DMS153 treated with DMSO at 0.1 percent for 48 hours (cell line): ENCODE measurements around the gene PPM1B.
"Not testable (repeated sequence)": the region's sequence is repeated elsewhere in the genome, so short reads cannot be mapped to it uniquely, and the experiment has no call there.

Experiments used
- DNase-seq: peaks from one replicate; lab custom pipeline; 2025; ENCODE audit not compliant: unreplicated experiment; lab: John Stamatoyannopoulos, UW

PPM1B gene

DNA sequence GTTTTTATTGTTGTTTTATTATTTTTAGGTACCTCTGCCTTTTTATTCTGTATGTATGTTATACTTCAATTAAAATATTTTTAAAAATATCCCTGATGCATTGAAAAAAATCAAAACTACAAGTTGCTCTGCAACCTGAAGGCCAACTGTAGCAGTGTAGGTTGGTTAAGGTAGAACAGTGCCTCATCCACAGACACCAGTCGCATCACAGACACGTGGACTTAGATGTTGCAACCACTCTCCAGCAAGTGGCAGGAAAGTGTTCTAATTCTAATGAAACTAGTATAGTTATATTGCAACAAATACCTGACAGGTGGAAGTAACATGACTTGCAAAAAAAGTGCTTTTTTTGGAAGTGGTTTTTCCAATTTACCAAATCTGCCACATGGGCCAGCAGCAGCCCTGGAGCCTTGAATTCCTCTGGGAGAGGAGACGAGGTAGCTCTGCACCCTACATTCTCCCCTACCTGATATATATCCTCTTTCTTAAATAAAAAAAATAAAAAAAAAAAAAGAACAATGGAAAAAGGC lies 78.2 kb downstream of the PPM1B start:
- DNase-seq: no peak

DNA sequence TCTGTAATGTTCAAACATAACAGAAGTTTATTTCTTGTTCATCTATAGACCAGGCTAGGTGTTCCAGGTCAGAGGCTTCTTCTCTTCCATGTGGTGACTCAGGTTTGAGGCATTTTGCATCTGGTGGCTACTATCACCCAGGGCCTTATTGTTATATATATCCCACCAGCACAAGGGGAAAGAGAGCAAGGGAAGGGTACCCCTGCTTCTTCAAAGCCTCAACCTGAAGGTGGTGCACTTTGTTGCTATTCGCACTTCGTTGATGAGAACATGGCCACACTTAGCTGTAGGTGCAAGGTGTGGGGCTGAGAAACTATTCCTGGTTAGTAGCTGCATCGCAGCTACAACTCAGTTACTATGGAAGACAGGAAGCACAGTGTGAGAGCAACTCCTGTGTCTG lies 79.2 kb downstream of the PPM1B start:
- no peak for DNase-seq

DNA sequence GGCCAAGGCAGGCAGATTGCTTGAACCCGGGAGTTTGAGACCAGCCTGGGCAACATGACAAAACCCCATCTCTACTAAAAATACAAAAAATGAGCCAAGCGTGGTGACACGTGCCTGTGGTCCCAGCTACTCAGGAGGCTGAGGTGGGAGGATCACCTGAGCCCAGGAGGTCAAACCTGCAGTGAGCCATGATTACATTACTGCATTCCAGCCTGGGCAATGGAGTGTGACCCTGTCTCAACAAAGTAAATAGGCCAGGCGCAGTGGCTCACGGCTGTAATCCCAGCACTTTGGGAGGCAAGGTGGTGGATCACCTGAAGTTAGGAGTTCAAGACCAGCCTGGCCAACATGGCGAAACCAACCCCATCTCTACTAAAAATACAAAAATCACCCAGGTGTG lies 80.6 kb downstream of the PPM1B start:
- DNase-seq: not testable (repeated sequence)

DNA sequence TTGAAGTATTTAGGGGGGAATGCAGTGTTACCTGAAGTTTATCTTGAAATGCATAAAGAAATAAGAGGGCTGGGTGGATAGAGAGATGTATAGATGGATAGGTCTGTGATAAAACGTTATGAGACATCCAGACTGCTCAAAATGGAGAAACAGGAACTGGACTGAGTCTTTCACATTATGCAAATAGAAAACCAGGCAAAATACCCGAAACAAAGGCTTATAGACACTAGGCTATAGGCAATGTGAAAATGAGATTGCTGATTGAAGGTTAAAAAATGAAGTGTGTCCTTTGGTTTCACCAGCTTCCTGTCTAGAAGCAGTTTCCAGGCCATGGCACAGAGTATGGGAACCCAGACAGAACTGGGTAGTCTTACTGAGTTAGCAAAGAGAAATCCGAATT lies 81.7 kb downstream of the PPM1B start:
- no peak for DNase-seq

DNA sequence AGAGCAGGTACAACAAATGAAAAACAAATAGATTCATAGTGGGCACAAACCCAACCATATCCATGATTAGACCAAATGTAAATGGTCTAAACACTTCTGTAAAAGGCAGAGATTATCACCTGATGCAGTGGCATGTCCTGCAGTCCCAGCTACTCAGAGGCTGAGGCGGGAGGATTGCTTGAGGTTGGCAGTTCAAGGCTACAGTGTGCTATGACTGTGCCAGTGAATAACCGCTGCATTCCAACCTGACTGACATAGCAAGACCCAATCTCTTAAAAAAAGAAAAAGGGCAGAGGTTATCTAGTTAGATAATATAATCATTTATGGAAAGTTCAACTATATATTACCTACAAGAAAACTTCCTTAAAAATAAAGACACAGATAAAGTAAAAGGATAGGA lies 85.3 kb downstream of the PPM1B start:
- no peak for DNase-seq

DNA sequence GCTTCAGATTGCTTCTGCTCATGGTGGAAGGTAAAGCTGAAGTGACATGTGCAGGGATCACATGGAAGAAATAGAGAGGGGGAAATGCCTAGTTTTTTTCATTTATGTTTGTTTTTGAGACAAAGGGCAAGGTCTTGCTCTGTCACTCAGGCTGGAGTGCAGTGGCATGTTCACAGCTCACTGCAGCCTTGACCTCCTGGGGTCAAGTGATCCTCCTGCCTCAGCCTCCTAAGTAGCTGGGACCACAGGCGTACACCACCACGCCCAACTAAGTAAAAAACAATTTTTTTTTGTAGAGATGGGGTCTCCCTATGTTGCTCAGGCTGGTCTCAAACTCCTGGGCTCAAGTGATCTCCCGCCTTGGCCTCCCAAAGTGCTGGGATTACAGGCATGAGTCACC lies 87.0 kb downstream of the PPM1B start:
- not testable (repeated sequence) for DNase-seq

DNA sequence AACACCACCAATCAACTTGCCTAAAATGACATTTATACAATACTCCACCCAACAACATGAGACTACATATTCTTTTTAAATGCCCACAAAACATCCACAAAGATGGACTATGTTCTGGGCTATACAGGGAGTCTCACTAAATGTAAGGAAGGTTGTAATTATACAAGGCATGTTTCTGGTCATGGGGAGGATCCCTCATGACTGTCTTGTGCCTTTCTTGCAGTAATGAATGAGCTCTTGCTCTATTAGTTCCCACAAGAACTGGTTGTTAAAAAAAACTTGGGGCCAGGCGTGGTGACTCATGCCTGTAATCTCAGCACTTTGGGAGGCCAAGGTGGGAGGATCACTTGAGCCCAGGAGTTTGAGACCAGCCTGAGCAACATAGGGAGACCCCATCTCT lies 89.1 kb downstream of the PPM1B start:
- not testable (repeated sequence) for DNase-seq

DNA sequence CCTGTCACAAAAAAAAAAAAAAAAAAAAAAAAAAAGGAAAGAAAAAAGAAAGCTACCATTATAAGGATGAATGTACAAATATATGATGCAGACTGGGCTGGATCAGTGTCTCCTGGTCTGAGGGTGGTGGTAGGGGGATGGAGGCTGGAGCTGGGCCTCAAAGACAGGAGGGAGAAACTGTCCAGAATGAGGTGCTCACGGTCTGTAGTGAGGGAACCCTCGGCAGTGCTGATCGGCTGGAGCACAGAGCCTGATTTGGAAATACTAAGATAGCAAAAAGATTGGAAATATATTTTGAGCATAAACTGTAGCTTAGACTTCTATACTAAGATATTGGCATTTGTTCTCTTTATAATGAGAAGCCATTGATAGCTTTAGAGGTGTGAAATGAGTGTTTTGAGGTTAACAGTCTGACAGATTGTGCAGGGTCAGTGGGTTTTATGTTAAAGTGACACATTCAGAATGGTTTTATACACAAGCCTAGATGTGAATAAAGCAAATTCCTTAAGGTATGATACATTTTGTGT lies 98.7 kb downstream of the PPM1B start:
- DNase-seq: no peak

DNA sequence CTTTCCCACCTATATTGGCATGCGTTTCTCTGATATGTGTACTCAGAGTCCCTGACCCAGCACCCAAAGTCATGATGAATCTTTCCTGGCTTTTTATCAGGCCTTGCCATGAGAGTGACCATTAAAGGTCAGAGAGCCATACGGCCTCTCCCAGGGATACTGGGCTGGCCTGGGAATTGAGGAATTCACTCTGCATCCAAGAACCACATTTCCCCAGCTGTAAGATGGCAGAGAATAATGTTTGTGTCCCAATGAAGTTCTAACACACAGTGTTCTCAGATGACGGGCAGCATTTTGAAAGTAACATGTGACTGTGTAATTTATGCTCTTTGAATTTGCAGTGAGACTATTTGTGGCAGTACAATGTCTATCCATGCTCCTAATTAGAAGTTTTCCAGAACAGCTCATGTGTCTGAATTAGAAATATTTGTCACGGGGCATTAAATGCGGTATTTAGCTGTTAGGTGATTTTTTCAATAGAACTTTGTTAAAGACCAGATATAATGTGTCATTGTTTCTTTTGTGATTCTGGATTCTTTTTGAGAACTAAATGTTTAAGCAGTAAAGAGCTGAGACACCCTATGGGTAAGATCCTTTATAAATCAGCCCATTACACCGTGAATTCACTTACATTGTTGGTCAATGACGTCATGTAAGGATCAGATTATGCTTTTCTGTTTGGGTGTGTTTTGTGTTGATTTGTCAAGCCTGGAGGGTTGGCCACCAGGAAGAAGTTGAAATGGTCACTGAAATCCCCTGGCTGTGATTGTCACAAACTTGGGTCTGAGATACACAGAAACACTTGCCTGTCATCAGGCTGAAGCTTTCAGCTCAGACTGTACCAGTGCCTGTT lies 99.3 kb downstream of the PPM1B start:
- no peak for DNase-seq

DNA sequence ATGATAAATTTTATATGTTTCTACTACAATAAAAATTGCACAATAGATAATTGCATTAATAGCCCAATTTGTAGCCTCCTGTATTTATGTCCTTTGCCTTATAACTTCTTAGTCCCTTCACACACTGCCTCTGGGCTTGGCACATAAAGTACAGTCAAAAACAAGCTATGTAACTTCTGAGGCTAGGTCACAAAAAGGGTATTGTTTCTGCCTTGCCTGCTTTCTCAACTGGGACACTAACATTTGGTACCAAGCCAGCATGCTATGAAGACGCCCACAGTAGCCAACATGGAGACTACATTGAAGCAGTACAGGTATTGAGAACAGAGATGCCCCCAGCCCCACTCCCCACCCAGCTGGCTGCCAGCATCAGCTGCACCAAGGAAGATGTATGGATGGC lies 101.2 kb downstream of the PPM1B start:
- no peak for DNase-seq

DNA sequence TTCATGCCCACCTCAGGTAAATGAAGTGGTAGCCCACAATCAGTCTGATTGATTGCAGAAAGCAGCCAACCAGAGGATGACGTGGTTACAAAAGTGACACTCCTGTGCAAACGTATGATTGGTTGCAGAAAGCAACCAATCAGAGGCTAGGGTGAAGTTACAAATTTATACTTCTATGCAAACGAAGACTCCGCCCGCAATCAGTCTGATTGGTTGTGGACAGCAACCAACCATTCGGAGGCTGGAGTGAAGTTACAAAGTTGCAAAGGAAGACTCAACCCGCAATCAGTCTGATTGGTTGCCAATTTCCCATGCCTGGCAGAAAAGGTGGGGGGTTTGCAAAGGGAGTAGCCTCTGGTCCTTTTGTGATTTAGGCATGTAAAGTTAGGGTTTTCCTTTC lies 102.6 kb downstream of the PPM1B start:
- DNase-seq: no peak

DNA sequence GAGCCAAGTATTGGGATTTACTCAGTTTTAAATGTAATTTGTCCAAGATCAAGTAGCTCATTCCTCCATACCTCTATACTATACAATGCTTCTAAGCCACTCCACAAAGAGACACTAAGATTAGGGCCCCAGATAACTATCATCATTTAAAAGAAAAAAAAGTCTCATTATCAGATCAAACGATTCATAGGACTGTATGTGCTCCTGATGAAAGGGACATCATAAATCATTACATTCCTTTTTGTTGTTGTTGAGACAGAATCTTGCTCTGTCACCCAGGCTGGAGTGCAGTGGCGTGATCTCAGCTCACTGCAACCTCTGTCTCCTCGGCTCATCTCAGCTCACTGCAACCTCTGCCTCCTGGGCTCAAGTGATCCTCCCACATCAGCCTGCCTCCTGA lies 104.4 kb downstream of the PPM1B start:
- DNase-seq: no peak

DNA sequence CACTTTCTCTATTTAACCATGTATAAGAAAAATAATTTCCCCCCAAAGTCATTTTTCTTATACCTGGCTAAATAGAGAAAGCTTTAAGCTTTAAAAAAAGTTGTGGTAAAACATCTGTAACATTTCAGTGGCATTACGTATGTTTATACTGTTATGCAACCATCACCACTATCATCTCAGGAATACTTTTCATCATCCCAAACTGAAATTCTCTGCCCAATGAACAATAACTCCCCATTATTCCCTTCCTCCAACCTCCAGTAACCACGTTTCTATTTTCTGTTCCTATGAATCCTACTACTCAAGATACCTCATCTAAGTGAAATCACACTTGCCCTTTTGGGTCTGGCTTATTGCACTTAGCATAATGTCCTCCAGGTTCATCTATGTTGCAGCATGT lies 104.9 kb downstream of the PPM1B start:
- no peak for DNase-seq

DNA sequence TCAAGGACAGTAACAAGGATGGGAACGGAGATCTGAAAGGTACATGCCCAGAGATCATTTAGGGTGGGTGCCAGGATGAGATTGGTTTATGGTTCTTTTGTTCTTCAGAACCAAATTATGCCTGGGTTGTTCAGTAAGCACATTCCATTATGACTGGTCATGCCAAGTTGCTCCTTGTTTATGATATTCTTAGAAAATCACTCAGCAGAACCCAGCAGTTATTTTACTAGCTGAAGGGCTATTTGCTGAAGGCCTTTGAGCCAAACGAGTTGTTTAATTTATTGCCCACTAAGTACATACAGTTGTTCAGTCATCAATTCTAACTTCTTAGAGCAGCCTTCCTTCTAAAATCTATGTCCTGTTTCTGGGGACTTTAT lies 107.2 kb downstream of the PPM1B start:
- DNase-seq: no peak

DNA sequence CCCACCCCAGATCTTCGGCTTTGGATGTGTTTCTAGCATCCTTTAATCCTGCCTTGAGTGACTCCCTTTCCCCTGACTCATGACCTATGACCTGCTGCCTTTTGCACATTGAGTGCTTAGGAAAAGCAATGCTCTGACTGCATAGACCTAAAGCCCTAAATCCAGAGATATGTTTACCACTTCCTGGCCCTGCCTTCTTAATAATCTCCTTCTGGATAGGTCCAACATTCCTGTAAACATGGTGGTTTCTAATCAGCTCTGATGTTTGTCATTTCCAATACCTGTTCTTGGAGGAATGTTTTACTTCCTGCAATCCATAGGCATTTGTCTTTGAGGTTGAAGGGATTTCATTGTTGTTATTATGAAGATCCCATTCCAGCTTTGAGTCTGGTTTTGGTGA lies 108.9 kb downstream of the PPM1B start:
- no peak for DNase-seq

DNA sequence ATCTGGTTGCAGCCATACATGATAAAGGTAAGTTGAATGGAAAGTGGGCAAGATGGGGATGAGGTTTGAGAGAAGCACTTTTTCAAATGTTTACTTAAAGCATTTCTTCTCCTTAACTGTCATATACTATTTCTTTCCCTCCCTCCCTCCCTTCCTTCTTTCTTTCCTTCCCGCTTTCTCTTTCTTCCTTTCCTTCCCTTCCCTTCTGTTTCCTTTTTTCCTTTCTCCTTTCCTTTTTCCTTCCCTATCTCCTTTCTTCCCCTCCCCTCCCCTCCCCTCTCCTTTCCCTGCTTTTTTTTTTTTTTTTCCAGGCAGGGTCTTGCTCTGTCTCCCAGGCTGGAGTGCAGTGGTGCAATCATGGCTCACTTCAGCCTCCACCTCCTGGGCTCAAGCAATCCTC lies 112.2 kb downstream of the PPM1B start:
- no peak for DNase-seq
